ENCODE results near the gene IGFN1. TPM values are rescaled to one million over a fixed set of nuclear protein-coding genes. Genes with fewer than 3 reads are reported as not detected.

The IGFN1 gene
- total and polyA plus RNA-seq, 9 donors = 0.05 to 1.6 (median 0.51) TPM; not detected in 2

DNA sequence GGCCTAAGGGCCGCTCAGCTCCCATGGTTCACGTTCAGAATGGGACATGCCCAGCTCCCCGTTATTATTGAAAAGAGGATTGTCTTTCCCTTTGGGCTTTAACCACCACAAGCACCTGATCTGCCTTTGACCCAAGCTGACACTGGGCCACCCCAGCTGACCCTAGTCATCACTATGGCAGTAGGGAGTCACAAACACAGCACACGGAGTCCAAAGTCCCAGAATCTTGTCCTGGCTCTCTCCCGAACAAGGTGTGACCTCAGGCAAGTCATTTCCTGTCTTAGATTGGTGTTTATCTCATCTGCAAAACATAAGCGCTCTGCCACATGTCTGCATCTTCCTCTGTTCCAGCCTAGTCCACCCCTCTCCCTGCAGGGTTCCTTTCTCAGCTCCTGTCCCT is 31.5 kb downstream of the IGFN1 start:
- WGBS, 3 donors = 88 to 92% (median 91%) methylated on average over 6 of the region's 6 CpGs
- Histone ChIP-seq H3K9me3 (no peaks in the 10 kb centered on the region), H3K27ac (no peak overlapping the region), H3K36me3 (no peaks in the 10 kb centered on the region), H3K4me3 (no peak overlapping the region), H3K4me1 (ENCODE audit: insufficient read depth) (no peaks in the 10 kb centered on the region), H3K27me3 (no peaks in the 10 kb centered on the region)
- intact Hi-C loops (cut with DNase I) = loop anchor here (5.0 to 10.0 kb wide), 2 partner anchors 247 to 250 kb away; no protein-coding TSS in a partner anchor
- no peak for TF ChIP-seq EP300 (IDR thresholded peaks at IDR 0.05)
- no peak for TF ChIP-seq POLR2A (IDR thresholded peaks at IDR 0.05)
- TF ChIP-seq CTCF (IDR thresholded peaks at IDR 0.05) = no peak
- DNase-seq = no peak

- TF ChIP-seq CTCF (IDR thresholded peaks at IDR 0.05) (no peak), POLR2A (IDR thresholded peaks at IDR 0.05) (no peak), EP300 (IDR thresholded peaks at IDR 0.05) (no peak)
- H3K4me1 ChIP-seq (ENCODE audit: insufficient read depth) = no peaks in the 10 kb centered on the region
- no peak for DNase-seq
- no peaks in the 10 kb centered on the region for H3K36me3 ChIP-seq
- H3K4me3 ChIP-seq = no peak overlapping the region
- H3K27me3 ChIP-seq = no peaks in the 10 kb centered on the region
- no peaks in the 10 kb centered on the region for H3K9me3 ChIP-seq
- 61 to 74% (median 72%) methylated on average over 16 to 17 of the region's 17 CpGs for WGBS, 3 donors
- intact Hi-C loops (cut with DNase I) = loop anchor here (5.0 to 10.0 kb wide), 2 partner anchors 249 to 252 kb away; no protein-coding TSS in a partner anchor
- H3K27ac ChIP-seq = no peak overlapping the region
Observed at GRCh38 chr1:201223852-201224665, 33.4 kb downstream of the IGFN1 start.

DNA sequence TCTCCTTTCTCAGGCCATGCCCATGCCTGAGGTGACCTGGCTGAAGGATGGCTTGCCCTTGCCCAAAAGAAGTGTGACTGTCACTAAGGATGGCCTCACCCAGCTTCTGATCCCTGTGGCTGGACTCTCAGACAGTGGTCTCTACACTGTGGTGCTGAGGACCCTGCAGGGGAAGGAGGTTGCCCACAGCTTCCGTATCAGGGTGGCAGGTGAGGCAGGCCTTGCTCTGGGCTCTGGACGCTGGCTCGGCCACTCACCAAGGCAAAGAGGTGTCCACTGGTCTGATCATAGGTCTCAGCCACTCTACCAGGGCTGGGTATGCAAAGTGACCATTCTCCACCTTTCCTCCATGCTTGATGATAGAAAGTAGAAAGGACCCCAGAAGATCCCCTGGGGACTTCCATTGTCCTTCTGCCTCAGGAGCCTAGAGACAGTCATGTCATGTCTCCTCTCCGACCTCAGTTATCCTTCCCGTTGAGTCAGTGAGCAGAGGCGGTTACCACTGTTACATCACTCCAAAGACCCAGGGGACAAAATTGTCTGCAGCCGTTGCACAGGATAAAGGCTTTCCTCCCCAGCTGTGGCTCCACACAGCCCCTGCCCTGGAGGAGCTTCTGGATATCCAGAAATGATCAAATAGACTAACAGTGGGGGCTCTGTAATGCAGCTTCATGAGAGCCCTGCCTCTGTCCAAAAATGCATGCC is 34.2 kb downstream of the IGFN1 start:
- no peak for DNase-seq
- H3K9me3 ChIP-seq = no peaks in the 10 kb centered on the region
- intact Hi-C loops (cut with DNase I) = loop anchor here (5.0 to 10.0 kb wide), 2 partner anchors 250 to 253 kb away; no protein-coding TSS in a partner anchor
- H3K27me3 ChIP-seq = no peaks in the 10 kb centered on the region
- TF ChIP-seq POLR2A (IDR thresholded peaks at IDR 0.05) = no peak
- TF ChIP-seq CTCF (IDR thresholded peaks at IDR 0.05) = no peak
- TF ChIP-seq EP300 (IDR thresholded peaks at IDR 0.05) = no peak
- WGBS, 3 donors = 74 to 87% (median 78%) methylated on average over 7 of the region's 7 CpGs
- no peak overlapping the region for H3K4me3 ChIP-seq
- no peaks in the 10 kb centered on the region for H3K36me3 ChIP-seq
- H3K27ac ChIP-seq = no peak overlapping the region
- no peaks in the 10 kb centered on the region for H3K4me1 ChIP-seq (ENCODE audit: insufficient read depth)

DNA sequence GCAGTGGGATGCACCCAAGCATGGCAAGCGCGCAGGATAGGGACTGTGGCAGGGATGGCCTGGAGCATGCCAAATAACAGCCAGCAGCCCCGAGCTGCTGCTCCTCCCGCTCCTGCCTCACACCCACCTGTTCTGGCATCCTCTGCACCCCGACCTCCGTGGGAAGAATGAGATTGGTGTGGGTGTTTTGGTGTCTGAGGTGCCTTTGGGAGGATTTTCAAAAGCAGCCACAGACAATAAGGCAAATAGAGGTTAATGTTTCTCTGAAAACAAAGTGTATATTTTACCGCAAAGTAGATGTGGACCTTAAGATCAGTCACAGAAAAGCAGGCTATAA is 35.5 kb downstream of the IGFN1 start:
- Histone ChIP-seq H3K27me3 (no peaks in the 10 kb centered on the region), H3K27ac (no peak overlapping the region), H3K9me3 (no peaks in the 10 kb centered on the region), H3K4me3 (no peak overlapping the region), H3K4me1 (ENCODE audit: insufficient read depth) (no peaks in the 10 kb centered on the region), H3K36me3 (no peaks in the 10 kb centered on the region)
- WGBS, 3 donors = 54 to 69% (median 64%) methylated on average over 7 of the region's 7 CpGs
- intact Hi-C loops (cut with DNase I) = loop anchor here in 2 of 4 donors (10.0 kb wide), 1 partner anchor 251 kb away; no protein-coding TSS in a partner anchor
- no peak for TF ChIP-seq POLR2A (IDR thresholded peaks at IDR 0.05)
- TF ChIP-seq EP300 (IDR thresholded peaks at IDR 0.05) = no peak
- TF ChIP-seq CTCF (IDR thresholded peaks at IDR 0.05) = no peak
- no peak for DNase-seq
